HL-60 (cell line): ENCODE results near the gene PROB1.

ENCODE experiments used
- DNase-seq, 2 experiments: peaks; one replicate each; pipeline ENCODE4 v3.0.0-alpha.2; 2010 to 2020; ENCODE audit warnings: low read depth in 1 of 2, low spot score in 1 of 2
- H3K27ac ChIP-seq: fragments of 250-450 bp; sonication (Bioruptor Pico); replicated peaks from 2 replicates; pipeline ENCODE4 v1.5.1; 2020; ENCODE audit warnings: mild to moderate bottlenecking, moderate library complexity
- H3K27me3 ChIP-seq: fragments of 250-450 bp; sonication (Bioruptor Pico); 2 replicates; pipeline ENCODE4 v1.5.1; 2021; ENCODE audit warnings: mild to moderate bottlenecking, moderate library complexity; ENCODE audit not compliant: insufficient read depth, poor library complexity, severe bottlenecking
- H3K4me3 ChIP-seq: replicated peaks from 2 replicates; pipeline ENCODE4 v1.5.1; 2011; ENCODE audit warnings: mild to moderate bottlenecking, control low read depth, low read length; ENCODE audit not compliant: insufficient read depth
- CTCF ChIP-seq: IDR thresholded peaks from one replicate; pipeline ENCODE4 v1.5.1; 2011; ENCODE audit warnings: low read length, control low read depth, inconsistent platforms; ENCODE audit not compliant: insufficient read depth
- GABPA ChIP-seq: IDR thresholded peaks from 2 replicates; pipeline ENCODE4 v1.6.1; 2012; ENCODE audit warnings: low read depth
- POLR2AphosphoS5 ChIP-seq: IDR thresholded peaks from 2 replicates; pipeline ENCODE4 v1.6.1; 2012; ENCODE audit warnings: low read depth
- REST ChIP-seq: IDR thresholded peaks from 2 replicates; pipeline ENCODE4 v1.6.1; 2012; ENCODE audit warnings: low read depth; ENCODE audit not compliant: insufficient replicate concordance
- SPI1 ChIP-seq: IDR thresholded peaks from 2 replicates; pipeline ENCODE4 v1.6.1; 2012; ENCODE audit warnings: low read depth, mild to moderate bottlenecking, borderline replicate concordance

The PROB1 gene

GRCh38 chr5:139378101-139378825 is 16.6 kb downstream of the PROB1 start:
- Histone ChIP-seq H3K27me3 (no peaks in the 10 kb centered on the region), H3K27ac (no peak overlapping the region), H3K4me3 (no peak overlapping the region)
- DNase-seq: no peak
- TF ChIP-seq SPI1: no peak
- no peak for TF ChIP-seq POLR2AphosphoS5
- no peak for TF ChIP-seq CTCF
- TF ChIP-seq GABPA: no peak
- no peak for TF ChIP-seq REST

- no peaks in the 10 kb centered on the region for H3K27me3 ChIP-seq
- no peak for TF ChIP-seq REST
Measured at GRCh38 chr5:139377226-139377625, 17.7 kb downstream of the PROB1 start.

GRCh38 chr5:139376364-139376763 is 18.5 kb downstream of the PROB1 start:
- H3K4me3 ChIP-seq: no peak overlapping the region
- TF ChIP-seq POLR2AphosphoS5 (no peak), CTCF (no peak), SPI1 (no peak), REST (no peak)
- no peak for DNase-seq
- no peak overlapping the region for H3K27ac ChIP-seq
- H3K27me3 ChIP-seq: no peaks in the 10 kb centered on the region

More at GRCh38 chr5:139377226-139377625, 17.7 kb downstream of the PROB1 start:
- Histone ChIP-seq H3K4me3 (no peak overlapping the region), H3K27ac (no peak overlapping the region)
- DNase-seq: no peak
